Upper lobe of left lung (tissue), 4 donors: ENCODE results near the gene ADARB1.

Source experiments
- EP300 ChIP-seq, 4 donors: sonication (generic); formaldehyde crosslinking; IDR thresholded peaks; one replicate each; pipeline ENCODE4 v1.5.1; 2017; ENCODE audit warnings: antibody characterized with exemption in 4 of 4, control low read depth in 2 of 4
- POLR2A ChIP-seq, 4 donors: fragments of 450-650 bp; IDR thresholded peaks; one replicate each; pipeline ENCODE4 v1.5.1; 2016 to 2017; ENCODE audit warnings: antibody characterized with exemption in 4 of 4, mild to moderate bottlenecking in 2 of 4
- POLR2AphosphoS5 ChIP-seq, 2 donors: sonication (generic); formaldehyde crosslinking; IDR thresholded peaks; one replicate each; pipeline ENCODE4 v1.5.1; 2017; ENCODE audit warnings: antibody characterized with exemption in 2 of 2
- TF ChIP-seq, protein P1 (sequence below), 6 experiments: fragments of 450-650 bp in 4 of 6; fragments of 200-600 bp in 2 of 6; sonication (generic) in 2 of 6; IDR thresholded peaks; one replicate each; pipeline ENCODE4 v1.5.1; 2016 to 2019; ENCODE audit warnings: antibody characterized with exemption in 6 of 6

DNA sequence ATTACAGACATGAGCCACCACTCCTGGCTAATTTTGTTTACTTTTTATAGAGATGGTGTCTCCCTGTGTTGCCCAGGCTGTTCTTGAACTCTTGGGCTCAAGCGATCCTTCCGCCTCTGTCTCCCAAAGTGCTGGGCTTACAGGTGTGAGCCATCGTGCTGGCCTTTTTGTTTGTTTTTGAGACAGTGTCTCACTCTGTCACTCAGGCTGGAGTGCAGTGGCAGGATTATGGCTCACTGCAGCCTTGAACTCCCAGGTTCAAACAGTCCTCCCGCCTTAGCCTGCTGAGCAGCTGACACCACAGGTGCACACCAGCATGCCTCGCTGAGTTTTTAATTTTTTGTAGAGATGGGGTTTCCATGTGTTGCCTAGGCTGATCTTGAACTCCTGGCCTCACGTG is 49.1 kb downstream of the ADARB1 start:
- TF ChIP-seq, protein P1, sequence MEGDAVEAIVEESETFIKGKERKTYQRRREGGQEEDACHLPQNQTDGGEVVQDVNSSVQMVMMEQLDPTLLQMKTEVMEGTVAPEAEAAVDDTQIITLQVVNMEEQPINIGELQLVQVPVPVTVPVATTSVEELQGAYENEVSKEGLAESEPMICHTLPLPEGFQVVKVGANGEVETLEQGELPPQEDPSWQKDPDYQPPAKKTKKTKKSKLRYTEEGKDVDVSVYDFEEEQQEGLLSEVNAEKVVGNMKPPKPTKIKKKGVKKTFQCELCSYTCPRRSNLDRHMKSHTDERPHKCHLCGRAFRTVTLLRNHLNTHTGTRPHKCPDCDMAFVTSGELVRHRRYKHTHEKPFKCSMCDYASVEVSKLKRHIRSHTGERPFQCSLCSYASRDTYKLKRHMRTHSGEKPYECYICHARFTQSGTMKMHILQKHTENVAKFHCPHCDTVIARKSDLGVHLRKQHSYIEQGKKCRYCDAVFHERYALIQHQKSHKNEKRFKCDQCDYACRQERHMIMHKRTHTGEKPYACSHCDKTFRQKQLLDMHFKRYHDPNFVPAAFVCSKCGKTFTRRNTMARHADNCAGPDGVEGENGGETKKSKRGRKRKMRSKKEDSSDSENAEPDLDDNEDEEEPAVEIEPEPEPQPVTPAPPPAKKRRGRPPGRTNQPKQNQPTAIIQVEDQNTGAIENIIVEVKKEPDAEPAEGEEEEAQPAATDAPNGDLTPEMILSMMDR (IDR thresholded peaks at IDR 0.05), result no peak
- no peak for TF ChIP-seq EP300 (IDR thresholded peaks at IDR 0.05)
- TF ChIP-seq POLR2A (IDR thresholded peaks at IDR 0.05), result no peak
- no peak for TF ChIP-seq POLR2AphosphoS5 (IDR thresholded peaks at IDR 0.05)
